Neuronal stem cell (in vitro differentiated cells): Measurements from ENCODE around the gene RIPPLY2.

ENCODE experiments used
- DNase-seq: peaks from one replicate; pipeline ENCODE4 v3.0.0-alpha.2; 2013; ENCODE audit warnings: low spot score
- H2AFZ ChIP-seq: one replicate; pipeline ENCODE4 v1.6.1; 2013; ENCODE audit warnings: mild to moderate bottlenecking, low read length, inconsistent platforms
- H2AK5ac ChIP-seq: 2 replicates; pipeline ENCODE4 v1.6.1; 2013; ENCODE audit warnings: low read depth, mild to moderate bottlenecking, inconsistent platforms, low read length, moderate library complexity, mixed read lengths
- H2BK120ac ChIP-seq: 2 replicates; pipeline ENCODE4 v1.6.1; 2013; ENCODE audit warnings: low read depth, mild to moderate bottlenecking, inconsistent platforms, low read length, moderate library complexity, mixed read lengths
- H2BK12ac ChIP-seq: one replicate; pipeline ENCODE4 v1.6.1; 2013; ENCODE audit warnings: low read length, inconsistent platforms
- H2BK15ac ChIP-seq: 2 replicates; pipeline ENCODE4 v1.6.1; 2013; ENCODE audit warnings: mild to moderate bottlenecking, low read length, inconsistent platforms, mixed read lengths
- H2BK5ac ChIP-seq: one replicate; pipeline ENCODE4 v1.6.1; 2013; ENCODE audit warnings: inconsistent platforms, mild to moderate bottlenecking, low read length, moderate library complexity
- H3K14ac ChIP-seq: one replicate; pipeline ENCODE4 v1.6.1; 2013; ENCODE audit warnings: low read length, inconsistent platforms
- H3K18ac ChIP-seq: 2 replicates; pipeline ENCODE4 v1.6.1; 2013; ENCODE audit warnings: low read length, inconsistent platforms
- H3K23ac ChIP-seq: 2 replicates; pipeline ENCODE4 v1.6.1; 2013; ENCODE audit warnings: low read depth, mild to moderate bottlenecking, mixed read lengths, low read length, inconsistent platforms; ENCODE audit not compliant: poor library complexity
- H3K27ac ChIP-seq: replicated peaks from 3 replicates; pipeline ENCODE4 v1.5.1; 2013; ENCODE audit warnings: low read length, inconsistent platforms
- H3K27me3 ChIP-seq, 3 experiments: 2 replicates each; pipeline ENCODE4 v1.6.1; 2013; ENCODE audit warnings: low read length in 3 of 3, mild to moderate bottlenecking in 2 of 3, inconsistent platforms in 1 of 3, low read depth in 1 of 3, mixed read lengths in 1 of 3, moderate library complexity in 1 of 3; ENCODE audit not compliant: control insufficient read depth in 3 of 3, insufficient read depth in 3 of 3
- H3K36me3 ChIP-seq, 2 donors: replicated peaks in 1 of 2; 2 replicates each; pipeline ENCODE4 v1.6.1; 2013; ENCODE audit warnings: low read length in 2 of 2; ENCODE audit not compliant: control insufficient read depth in 2 of 2, insufficient read depth in 2 of 2
- H3K4ac ChIP-seq: 2 replicates; pipeline ENCODE4 v1.6.1; 2013; ENCODE audit warnings: inconsistent platforms, mild to moderate bottlenecking, low read length, moderate library complexity
- H3K4me1 ChIP-seq, 2 donors: 1 replicate in 1 of 2; 2 replicates in 1 of 2; pipeline ENCODE4 v1.6.1; 2013; ENCODE audit warnings: low read length in 2 of 2, low read depth in 1 of 2; ENCODE audit not compliant: control insufficient read depth in 2 of 2, insufficient read depth in 1 of 2
- H3K4me2 ChIP-seq: one replicate; pipeline ENCODE4 v1.6.1; 2013; ENCODE audit warnings: mild to moderate bottlenecking, low read length, inconsistent platforms; ENCODE audit not compliant: insufficient read depth, poor library complexity, severe bottlenecking
- H3K4me3 ChIP-seq, 2 donors: 2 replicates each; pipeline ENCODE4 v1.5.1; 2013; ENCODE audit warnings: low read length in 2 of 2, mild to moderate bottlenecking in 2 of 2, inconsistent platforms in 1 of 2, moderate library complexity in 1 of 2
- H3K79me1 ChIP-seq: one replicate; pipeline ENCODE4 v1.6.1; 2013; ENCODE audit warnings: low read depth, mild to moderate bottlenecking, inconsistent platforms, low read length, moderate library complexity
- H3K9ac ChIP-seq: one replicate; pipeline ENCODE4 v1.6.1; 2013; ENCODE audit warnings: mild to moderate bottlenecking, low read depth, low read length, inconsistent platforms; ENCODE audit not compliant: poor library complexity
- H3K9me3 ChIP-seq, 2 donors: replicated peaks in 1 of 2; 2 replicates each; pipeline versions ENCODE3 to v1.6.1; 2013; ENCODE audit warnings: low read length in 2 of 2, mild to moderate bottlenecking in 2 of 2, inconsistent platforms in 1 of 2, low read depth in 1 of 2, mixed read lengths in 1 of 2, moderate library complexity in 1 of 2; ENCODE audit not compliant: control insufficient read depth in 2 of 2, insufficient read depth in 1 of 2
- H4K8ac ChIP-seq: one replicate; pipeline ENCODE4 v1.6.1; 2013; ENCODE audit warnings: low read depth, mild to moderate bottlenecking, inconsistent platforms, low read length, moderate library complexity
- H4K91ac ChIP-seq: one replicate; pipeline ENCODE4 v1.6.1; 2013; ENCODE audit warnings: low read length, low read depth, mild to moderate bottlenecking, inconsistent platforms; ENCODE audit not compliant: poor library complexity
- WGBS, 2 donors: extraction: QIAGEN DNeasy Blood & Tissue Kit; methylation state at CpG; one replicate each; pipeline ENCODE4 v1.1.7; 2013; ENCODE audit warnings: missing lambda C conversion rate in 2 of 2, mixed read lengths in 1 of 2; ENCODE audit not compliant: insufficient read length in 2 of 2, insufficient replicate concordance in 1 of 2; ENCODE audit errors: extremely low coverage in 2 of 2; 5-methylcytosine and 5-hydroxymethylcytosine counted together

RIPPLY2 gene

DNA sequence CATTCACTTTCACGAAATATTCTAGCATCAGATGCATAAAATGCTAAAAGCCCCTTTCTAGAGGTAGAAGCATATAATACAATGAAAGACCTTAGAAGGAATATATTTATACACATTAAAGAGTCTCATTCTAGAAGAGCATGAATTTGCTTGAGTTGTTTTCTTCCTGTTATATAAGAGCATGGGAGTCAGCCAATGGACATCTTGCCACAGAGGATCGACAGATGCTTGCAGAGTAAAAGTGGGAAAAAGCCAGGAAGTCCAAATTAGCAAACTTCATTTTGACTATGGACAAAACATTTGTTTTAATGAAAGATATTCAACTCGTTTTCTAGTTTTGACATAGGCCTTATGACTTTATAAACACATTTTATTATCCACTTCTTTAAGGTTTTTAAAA, 44.2 kb upstream of the RIPPLY2 start:
- no peak overlapping the region for H4K8ac ChIP-seq
- H3K4me1 ChIP-seq, result no peaks in the 10 kb centered on the region
- H3K79me1 ChIP-seq, result no peaks in the 10 kb centered on the region
- H3K9ac ChIP-seq, result no peak overlapping the region
- H3K27me3 ChIP-seq, result no peaks in the 10 kb centered on the region
- H3K4ac ChIP-seq, result no peak overlapping the region
- H2BK15ac ChIP-seq, result no peak overlapping the region
- no peak overlapping the region for H4K91ac ChIP-seq
- DNase-seq, result no peak
- no peak overlapping the region for H3K14ac ChIP-seq
- no peak overlapping the region for H3K23ac ChIP-seq
- no peak overlapping the region for H3K4me3 ChIP-seq
- H3K9me3 ChIP-seq, result no peaks in the 10 kb centered on the region
- no peak overlapping the region for H2AFZ ChIP-seq
- no peak overlapping the region for H3K27ac ChIP-seq
- H3K36me3 ChIP-seq, result no peaks in the 10 kb centered on the region
- WGBS, 2 donors, result no CpG with 5 or more reads among the region's 3 CpGs
- no peak overlapping the region for H2BK120ac ChIP-seq
- no peak overlapping the region for H3K18ac ChIP-seq
- H2BK5ac ChIP-seq, result no peak overlapping the region
- H3K4me2 ChIP-seq, result no peak overlapping the region
- H2AK5ac ChIP-seq, result no peak overlapping the region
- no peak overlapping the region for H2BK12ac ChIP-seq

DNA sequence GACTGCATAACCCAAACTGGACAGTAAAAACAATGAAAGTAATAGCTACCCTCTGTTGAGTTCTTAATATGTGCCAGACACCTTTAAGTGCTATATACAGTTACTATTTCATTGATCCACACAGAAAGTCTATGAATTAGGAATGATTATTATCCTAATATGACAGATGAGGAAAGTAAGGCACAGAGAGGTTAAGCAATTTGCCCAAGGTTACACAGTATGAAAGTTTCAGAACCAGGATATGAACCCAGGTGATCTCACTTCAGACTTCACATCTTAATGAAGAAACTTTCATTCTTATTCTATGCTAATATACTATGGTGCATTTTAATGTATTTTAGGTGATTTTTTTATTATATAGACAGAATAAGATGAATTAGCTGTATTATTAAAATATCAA, 40.6 kb upstream of the RIPPLY2 start:
- Histone ChIP-seq H3K4me2 (no peak overlapping the region), H3K36me3 (no peaks in the 10 kb centered on the region), H4K91ac (no peak overlapping the region)

DNA sequence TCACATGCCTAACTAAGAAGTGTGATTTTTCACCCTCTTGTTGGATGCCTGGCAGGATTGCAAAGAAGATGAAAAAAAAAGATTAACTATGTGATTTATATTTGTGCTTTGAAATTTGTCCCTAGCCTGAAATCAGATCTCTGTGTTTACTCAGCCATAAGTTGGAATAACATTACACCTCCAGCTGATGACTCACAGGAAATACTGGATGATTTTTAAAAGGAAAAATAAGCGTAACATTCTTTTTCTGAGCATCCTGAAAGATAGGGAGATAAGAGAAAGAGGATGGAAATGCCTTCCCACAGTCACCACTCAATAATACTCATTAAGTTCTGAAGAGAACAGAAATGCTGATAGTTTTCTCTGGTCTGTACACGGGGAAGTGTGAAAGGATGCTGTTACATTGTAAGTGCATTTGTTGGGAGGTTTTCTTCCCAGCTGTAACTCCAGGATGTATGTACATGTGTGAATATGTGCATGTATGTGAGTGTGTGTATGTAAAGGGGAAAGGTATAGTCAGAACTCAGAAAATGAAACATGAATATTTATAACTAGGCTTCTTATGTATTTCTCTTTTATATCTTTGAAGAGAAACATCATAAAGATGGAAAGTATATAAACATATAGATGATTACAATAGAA, 37.4 kb upstream of the RIPPLY2 start:
- H3K14ac ChIP-seq, result no peak overlapping the region
- H2BK120ac ChIP-seq, result no peak overlapping the region
- WGBS, 2 donors, result no CpG with 5 or more reads among the region's 2 CpGs
- H3K4me1 ChIP-seq, result no peaks in the 10 kb centered on the region
- no peak overlapping the region for H3K4me2 ChIP-seq
- H3K9ac ChIP-seq, result no peak overlapping the region
- no peak overlapping the region for H2AFZ ChIP-seq
- no peak overlapping the region for H2BK5ac ChIP-seq
- H3K79me1 ChIP-seq, result no peaks in the 10 kb centered on the region
- no peak for DNase-seq
- H3K23ac ChIP-seq, result no peak overlapping the region
- H3K4ac ChIP-seq, result no peak overlapping the region
- H3K9me3 ChIP-seq, result no peaks in the 10 kb centered on the region
- H3K4me3 ChIP-seq, result no peak overlapping the region
- no peaks in the 10 kb centered on the region for H3K27me3 ChIP-seq
- no peak overlapping the region for H2AK5ac ChIP-seq
- H3K18ac ChIP-seq, result no peak overlapping the region
- H2BK12ac ChIP-seq, result no peak overlapping the region
- no peak overlapping the region for H2BK15ac ChIP-seq
- no peak overlapping the region for H3K27ac ChIP-seq
- H4K91ac ChIP-seq, result no peak overlapping the region
- no peaks in the 10 kb centered on the region for H3K36me3 ChIP-seq
- H4K8ac ChIP-seq, result no peak overlapping the region

More for the DNA sequence above, 40.6 kb upstream of the RIPPLY2 start:
- H3K27me3 ChIP-seq, result no peaks in the 10 kb centered on the region
- no peak overlapping the region for H3K4ac ChIP-seq
- no peaks in the 10 kb centered on the region for H3K79me1 ChIP-seq
- H2BK12ac ChIP-seq, result no peak overlapping the region
- no peak overlapping the region for H3K27ac ChIP-seq
- H2BK15ac ChIP-seq, result no peak overlapping the region
- H2BK5ac ChIP-seq, result no peak overlapping the region
- H4K8ac ChIP-seq, result no peak overlapping the region
- DNase-seq, result no peak
- no peak overlapping the region for H3K23ac ChIP-seq
- no peak overlapping the region for H3K4me3 ChIP-seq
- H3K9ac ChIP-seq, result no peak overlapping the region
- H3K9me3 ChIP-seq, result no peaks in the 10 kb centered on the region
- no peak overlapping the region for H2BK120ac ChIP-seq
- H3K18ac ChIP-seq, result no peak overlapping the region
- H2AFZ ChIP-seq, result no peak overlapping the region
- no peak overlapping the region for H3K14ac ChIP-seq
- no peak overlapping the region for H2AK5ac ChIP-seq
- no peaks in the 10 kb centered on the region for H3K4me1 ChIP-seq

DNA sequence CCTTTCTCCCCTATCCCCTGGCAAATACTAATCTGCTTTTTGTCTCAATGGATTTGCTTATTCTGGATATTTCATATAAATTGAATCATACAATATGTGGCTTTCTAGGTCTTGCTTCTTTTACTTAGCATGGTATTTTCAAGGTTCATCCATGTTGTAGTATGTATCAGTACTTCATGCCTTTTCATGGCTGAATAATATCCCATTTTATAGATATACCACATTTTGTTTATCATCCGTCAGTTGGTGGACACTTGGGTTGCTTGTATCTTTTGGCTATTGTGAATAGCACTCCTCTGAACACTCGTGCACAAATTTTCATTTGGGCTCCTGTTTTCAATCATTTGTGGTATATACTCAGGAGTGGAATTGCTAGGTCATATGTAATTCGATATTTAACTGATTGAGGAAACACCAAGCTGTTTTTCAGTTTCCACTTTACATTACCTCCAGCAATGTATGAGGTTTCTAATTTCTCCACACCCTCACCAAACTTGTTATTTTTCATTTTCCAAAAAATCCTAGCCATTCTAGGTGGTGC, 30.5 kb upstream of the RIPPLY2 start:
- no peak overlapping the region for H3K4me3 ChIP-seq
- peaks cover 3 to 7% of the 10 kb centered on the region in 2 donors for H3K4me1 ChIP-seq
- H4K8ac ChIP-seq, result no peak overlapping the region
- H2BK120ac ChIP-seq, result no peak overlapping the region
- no peak overlapping the region for H4K91ac ChIP-seq
- no CpG with 5 or more reads among the region's 3 CpGs for WGBS, 2 donors
- H2BK15ac ChIP-seq, result no peak overlapping the region
- H3K27ac ChIP-seq, result no peak overlapping the region
- H2BK5ac ChIP-seq, result no peak overlapping the region
- no peak overlapping the region for H3K4ac ChIP-seq
- H3K27me3 ChIP-seq, result no peaks in the 10 kb centered on the region
- H2AFZ ChIP-seq, result no peak overlapping the region
- H3K4me2 ChIP-seq, result no peak overlapping the region
- no peaks in the 10 kb centered on the region for H3K79me1 ChIP-seq
- no peak overlapping the region for H2BK12ac ChIP-seq
- no peak for DNase-seq
- H3K18ac ChIP-seq, result no peak overlapping the region
- no peaks in the 10 kb centered on the region for H3K36me3 ChIP-seq
- no peak overlapping the region for H3K9ac ChIP-seq
- no peaks in the 10 kb centered on the region for H3K9me3 ChIP-seq
- H3K23ac ChIP-seq, result no peak overlapping the region
- H3K14ac ChIP-seq, result no peak overlapping the region
- no peak overlapping the region for H2AK5ac ChIP-seq
